Hematopoietic multipotent progenitor cell treated with erythropoietin and hydrocortisone succinate and interleukin-3 and kit ligand, for 8 days (in vitro differentiated cells): ENCODE measurements around the gene TRAF3IP1.
A peak's percentile ranks its signal among the peaks of the same experiment; 100 is the strongest.
"Not testable (repeated sequence)": the region's sequence is repeated elsewhere in the genome, so short reads cannot be mapped to it uniquely, and the experiment has no call there.

Experiments
- DNase-seq: peaks from one replicate; pipeline ENCODE4 v3.0.0-alpha.2; 2015

Gene TRAF3IP1, protein sequence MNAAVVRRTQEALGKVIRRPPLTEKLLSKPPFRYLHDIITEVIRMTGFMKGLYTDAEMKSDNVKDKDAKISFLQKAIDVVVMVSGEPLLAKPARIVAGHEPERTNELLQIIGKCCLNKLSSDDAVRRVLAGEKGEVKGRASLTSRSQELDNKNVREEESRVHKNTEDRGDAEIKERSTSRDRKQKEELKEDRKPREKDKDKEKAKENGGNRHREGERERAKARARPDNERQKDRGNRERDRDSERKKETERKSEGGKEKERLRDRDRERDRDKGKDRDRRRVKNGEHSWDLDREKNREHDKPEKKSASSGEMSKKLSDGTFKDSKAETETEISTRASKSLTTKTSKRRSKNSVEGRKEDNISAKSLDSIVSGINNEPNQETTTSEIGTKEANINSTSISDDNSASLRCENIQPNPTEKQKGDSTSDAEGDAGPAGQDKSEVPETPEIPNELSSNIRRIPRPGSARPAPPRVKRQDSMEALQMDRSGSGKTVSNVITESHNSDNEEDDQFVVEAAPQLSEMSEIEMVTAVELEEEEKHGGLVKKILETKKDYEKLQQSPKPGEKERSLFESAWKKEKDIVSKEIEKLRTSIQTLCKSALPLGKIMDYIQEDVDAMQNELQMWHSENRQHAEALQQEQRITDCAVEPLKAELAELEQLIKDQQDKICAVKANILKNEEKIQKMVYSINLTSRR

GRCh38 chr2:238320246-238320647 lies at the start of gene TRAF3IP1:
Gene TRAF3IP1 (plus strand): TSS chr2:238320518. CDS start chr2:238320663, 145 bp downstream.
- peak; percentile 83 for DNase-seq

DNA sequence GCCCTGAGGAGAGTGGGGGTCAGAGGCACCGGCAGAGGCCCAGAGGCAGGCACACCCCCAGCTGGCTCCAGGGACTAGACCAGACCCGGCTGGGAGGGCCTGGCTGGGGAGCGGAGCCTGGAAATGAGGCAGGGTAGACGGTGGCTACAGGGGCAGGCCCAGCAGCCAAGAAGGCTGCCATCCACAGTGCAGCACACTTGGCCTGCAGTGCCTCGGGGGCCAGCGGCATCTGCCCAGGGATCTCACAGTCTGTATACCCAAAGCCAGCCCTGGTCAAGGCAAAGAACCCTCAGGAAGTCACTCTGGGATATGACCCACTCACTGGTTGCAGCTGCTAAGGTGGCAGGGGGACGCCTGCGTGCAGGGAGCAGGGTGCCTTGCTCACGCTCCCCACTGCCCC lies 49.7 kb upstream of the TRAF3IP1 start:
- DNase-seq: no peak

GRCh38 chr2:238271061-238271554 lies 49.2 kb upstream of the TRAF3IP1 start:
- DNase-seq: no peak

- not testable (repeated sequence) for DNase-seq
Measured at GRCh38 chr2:238271686-238272085, 48.6 kb upstream of the TRAF3IP1 start.

GRCh38 chr2:238272156-238272555 lies 48.2 kb upstream of the TRAF3IP1 start:
- no peak for DNase-seq

GRCh38 chr2:238273433-238273832 lies 46.9 kb upstream of the TRAF3IP1 start:
- DNase-seq: not testable (repeated sequence)

GRCh38 chr2:238274152-238274865 lies 46.0 kb upstream of the TRAF3IP1 start:
- no peak for DNase-seq

DNA sequence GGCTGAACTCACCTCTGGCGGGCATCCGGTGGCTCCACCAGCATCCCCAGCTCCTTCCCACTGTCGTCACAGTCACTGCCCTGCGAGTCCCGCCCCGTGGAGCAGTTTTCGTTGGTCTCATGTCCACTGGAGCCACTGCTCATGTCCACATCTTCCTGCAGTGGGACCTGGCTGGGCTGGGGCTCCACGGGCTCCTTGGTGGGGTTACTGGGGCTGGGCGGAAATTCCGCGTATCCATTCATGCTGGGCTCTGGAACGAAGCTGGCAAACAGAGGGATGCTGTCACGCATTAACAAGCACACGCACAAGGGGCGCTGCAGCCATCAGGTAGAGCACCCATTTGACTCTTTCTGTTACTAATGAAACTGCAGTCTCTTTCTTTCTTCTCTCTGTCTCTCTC lies 42.6 kb upstream of the TRAF3IP1 start:
- no peak for DNase-seq

DNA sequence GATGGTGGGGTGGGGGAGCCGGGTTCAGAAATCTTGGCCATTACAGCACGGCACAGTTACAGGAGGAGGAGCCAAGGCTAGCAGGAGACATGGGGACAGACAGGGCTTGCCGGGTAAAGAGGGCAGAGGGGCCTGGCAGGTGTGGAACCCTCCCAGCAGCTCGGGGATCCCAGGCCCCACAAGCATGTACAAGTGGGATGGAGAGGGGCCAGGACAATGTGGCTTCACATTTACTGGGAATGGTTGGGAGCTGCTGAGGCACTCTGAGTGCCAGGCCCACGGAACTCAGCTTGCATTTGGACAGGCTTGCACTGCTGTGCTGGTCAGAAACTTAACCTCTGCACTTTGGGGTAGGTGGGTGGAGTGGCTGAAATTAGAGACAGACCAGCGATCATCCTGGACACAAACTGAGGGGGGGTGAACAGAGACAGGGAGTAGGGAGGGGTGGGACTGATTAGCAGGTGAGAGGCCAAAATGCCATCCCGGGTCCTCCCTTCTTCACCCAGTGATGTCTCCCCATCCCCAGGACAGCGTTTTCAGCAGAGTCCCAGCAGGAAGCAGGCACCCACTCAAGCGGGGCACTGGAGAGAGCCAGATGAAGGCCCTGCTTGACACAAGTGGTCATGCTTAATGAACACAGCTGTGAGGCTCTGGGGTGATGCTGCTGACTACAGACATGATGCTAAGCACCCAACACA lies 41.5 kb upstream of the TRAF3IP1 start:
- no peak for DNase-seq

DNA sequence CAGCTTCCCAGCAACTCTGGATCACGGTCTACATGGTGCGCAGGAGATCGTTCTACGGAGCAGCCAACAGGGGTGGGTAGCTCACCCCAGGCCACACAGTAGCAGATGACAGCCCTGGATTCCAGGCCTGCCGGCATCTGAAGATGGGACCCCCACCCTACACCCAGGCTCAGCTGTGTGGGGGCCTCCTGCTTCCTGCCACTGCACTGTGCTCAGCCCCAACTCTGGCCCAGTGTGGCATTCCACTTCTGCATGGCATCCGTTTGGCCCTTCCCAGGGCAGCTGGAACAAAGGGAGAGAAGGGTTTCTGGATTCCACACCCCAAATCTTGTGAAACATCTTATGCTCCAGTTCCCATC lies 41.0 kb upstream of the TRAF3IP1 start:
- DNase-seq: no peak

DNA sequence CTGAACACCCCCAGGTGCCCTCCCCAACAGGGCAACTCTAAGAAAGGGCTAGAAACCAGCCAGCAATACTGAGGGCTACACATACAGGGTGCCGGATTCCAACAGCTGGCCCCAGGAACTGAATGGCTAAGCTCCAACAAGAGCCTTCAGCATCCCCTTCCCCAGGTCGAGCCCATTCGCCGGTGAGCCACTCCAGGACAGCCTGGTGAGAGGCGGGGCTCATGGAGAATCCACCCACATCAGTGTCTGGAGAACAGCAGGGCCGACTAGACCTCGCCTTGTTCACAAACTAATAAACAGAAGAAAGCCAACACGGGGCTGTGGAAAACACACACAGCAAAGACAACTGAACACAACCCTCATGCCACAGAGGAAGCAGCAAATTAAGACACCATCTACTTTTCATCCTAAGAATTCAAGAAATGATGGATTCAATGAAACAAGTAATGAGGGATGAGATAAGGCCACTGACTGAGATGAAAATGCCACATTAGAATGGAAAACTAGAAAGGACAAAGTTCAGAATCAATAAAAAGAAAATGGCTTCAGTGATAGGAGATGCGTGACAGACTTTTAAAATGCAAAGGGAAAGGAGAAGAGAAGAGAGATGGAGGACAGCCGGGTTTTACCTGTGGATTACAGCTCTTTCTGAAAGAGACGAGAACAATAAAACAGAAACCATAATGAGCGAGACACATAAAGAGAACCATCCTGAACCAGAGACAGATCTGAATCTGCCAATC lies 40.1 kb upstream of the TRAF3IP1 start:
- no peak for DNase-seq

DNA sequence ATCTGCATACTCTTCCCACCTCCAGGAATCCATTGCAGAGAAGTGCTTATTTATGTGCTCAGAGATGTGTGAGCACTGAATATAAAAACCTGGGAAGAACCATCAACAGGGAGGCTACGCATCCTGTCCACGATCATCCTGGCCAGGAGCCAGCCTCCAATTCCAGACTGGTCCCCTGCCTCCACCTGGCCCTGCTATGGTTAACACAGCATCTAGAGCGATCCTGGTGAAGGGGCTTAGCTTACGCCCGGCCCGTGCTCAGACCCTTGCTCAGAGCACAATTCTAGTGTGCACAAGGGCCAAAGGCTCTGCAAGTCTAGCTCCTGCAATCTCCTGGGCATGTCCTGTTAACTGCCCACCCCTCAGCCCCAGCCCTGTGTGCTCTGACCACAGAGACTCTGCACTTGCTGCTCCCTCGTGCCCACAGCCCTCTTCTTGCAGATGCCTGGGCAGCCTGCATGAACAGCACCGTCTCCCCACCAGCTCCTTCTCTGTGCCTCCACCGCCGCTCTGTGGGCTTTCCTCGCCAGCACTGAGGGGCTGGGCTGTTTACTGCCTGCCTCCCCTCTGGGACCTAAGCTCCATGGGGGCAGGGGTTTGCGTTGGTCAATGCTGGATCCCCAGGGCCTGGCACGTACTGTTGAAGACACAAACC lies 38.4 kb upstream of the TRAF3IP1 start:
- no peak for DNase-seq

DNA sequence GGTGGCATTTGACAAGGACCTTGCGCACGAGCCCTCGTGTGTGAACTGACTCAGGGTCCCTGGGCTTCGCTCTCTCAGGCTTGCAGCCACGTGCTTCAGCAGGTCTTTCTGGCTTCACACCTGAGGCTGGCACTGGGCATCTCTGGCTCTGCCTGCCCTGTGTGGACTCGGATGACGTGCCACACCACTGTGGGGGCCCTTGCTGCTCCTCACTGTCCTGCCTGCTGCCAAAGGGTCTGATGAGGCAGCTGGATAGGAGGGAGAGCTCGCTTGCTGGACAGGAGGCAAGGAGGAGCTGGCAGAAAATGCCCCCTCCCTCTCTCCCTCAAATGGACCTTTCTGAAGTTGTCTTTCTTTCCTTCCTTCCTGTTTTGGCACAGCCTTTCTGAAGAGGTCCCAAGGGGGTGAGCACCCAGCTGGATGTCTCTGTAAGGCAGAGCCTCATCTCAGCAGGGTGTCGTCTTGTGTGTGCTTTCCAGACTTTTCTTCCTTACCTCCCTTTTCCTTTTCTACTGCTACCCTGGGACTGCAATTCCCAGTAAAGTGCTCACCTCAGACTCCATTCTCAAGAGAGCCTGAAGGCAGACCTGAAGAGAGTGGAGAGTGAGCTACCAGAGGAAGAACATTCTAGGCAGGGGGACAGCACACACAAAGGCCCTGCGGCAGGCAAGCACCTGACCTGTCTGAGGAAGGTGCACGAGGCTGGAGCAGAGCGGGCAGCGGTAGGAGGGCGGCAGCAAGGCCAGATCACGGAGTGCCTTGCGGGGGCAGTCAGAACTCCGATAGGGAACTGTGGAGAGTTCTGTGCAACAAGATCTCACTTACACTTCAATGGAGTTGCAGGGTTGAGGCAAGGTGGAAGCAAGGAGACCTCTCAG lies 37.2 kb upstream of the TRAF3IP1 start:
- DNase-seq: no peak

GRCh38 chr2:238284802-238285515 lies 35.4 kb upstream of the TRAF3IP1 start:
- no peak for DNase-seq

DNA sequence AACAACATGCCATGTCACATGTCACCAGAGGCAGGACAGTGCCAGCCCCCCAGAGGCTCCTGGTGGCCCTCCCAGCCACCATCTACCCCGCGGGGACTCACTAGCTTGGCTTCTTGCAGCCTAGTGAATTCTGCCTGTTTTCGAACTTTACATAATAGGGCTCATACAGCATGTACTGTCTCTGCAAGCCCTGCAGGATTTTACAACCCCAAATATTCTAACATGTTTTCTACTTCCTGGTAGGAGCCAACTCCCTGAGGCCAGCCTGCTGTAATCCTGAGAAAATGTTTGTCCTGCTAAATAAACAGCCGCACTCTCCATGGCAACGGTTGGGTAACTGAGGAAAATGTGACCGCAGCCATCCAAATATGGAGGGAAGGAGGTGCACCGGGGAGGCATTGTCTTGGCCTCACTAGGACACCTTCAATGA lies 34.6 kb upstream of the TRAF3IP1 start:
- DNase-seq: no peak

DNA sequence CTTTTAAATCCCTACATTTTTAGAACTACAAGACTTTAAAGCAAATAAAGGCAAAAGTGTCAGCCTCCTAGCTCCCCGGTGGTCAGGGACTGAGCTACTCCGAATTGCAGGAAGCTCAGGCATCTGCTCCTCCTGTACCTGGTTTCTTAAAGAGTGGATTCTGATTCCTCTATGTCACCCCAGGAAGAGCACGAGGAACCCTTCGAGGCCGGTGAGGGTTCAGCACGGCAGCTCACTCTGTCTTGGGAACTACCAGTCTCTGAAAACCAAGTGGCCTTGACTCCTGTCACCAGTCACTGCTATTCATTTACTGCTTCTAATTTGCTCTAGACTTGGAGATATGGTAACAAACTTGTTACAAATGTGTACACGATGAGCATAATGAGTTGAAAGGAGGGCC lies 34.2 kb upstream of the TRAF3IP1 start:
- no peak for DNase-seq

GRCh38 chr2:238286551-238286950 lies 33.8 kb upstream of the TRAF3IP1 start:
- peak; percentile 23 for DNase-seq

GRCh38 chr2:238286987-238287736 lies 33.2 kb upstream of the TRAF3IP1 start:
- DNase-seq: no peak
